Mesenchymal stem cell (in vitro differentiated cells and primary cell): ENCODE measurements around the gene PFKP.

Experiments used
- DNase-seq: peaks from one replicate; pipeline ENCODE4 v3.0.0-alpha.2; 2013
- H2AFZ ChIP-seq: one replicate; pipeline ENCODE4 v1.6.1; 2013; ENCODE audit warnings: low read depth, mild to moderate bottlenecking, control low read depth, inconsistent platforms, low read length, moderate library complexity
- H2AK5ac ChIP-seq: 2 replicates; pipeline ENCODE4 v1.6.1; 2013; ENCODE audit warnings: low read length, moderate library complexity, mild to moderate bottlenecking, inconsistent platforms; ENCODE audit not compliant: severe bottlenecking
- H2BK120ac ChIP-seq: one replicate; pipeline ENCODE4 v1.6.1; 2013; ENCODE audit warnings: low read depth, mild to moderate bottlenecking, inconsistent platforms, low read length, moderate library complexity
- H2BK12ac ChIP-seq, 2 experiments: one replicate each; pipeline ENCODE4 v1.6.1; 2013; ENCODE audit warnings: inconsistent platforms in 2 of 2, low read length in 2 of 2, mild to moderate bottlenecking in 2 of 2, moderate library complexity in 2 of 2, control low read depth in 1 of 2
- H2BK15ac ChIP-seq: one replicate; pipeline ENCODE4 v1.6.1; 2013; ENCODE audit warnings: mild to moderate bottlenecking, low read depth, inconsistent platforms; ENCODE audit not compliant: poor library complexity, severe bottlenecking
- H2BK5ac ChIP-seq: 2 replicates; pipeline ENCODE4 v1.6.1; 2013; ENCODE audit warnings: low read depth, mild to moderate bottlenecking, low read length, control low read depth, inconsistent platforms; ENCODE audit not compliant: poor library complexity, severe bottlenecking
- H3K14ac ChIP-seq, 2 experiments: one replicate each; pipeline ENCODE4 v1.6.1; 2013; ENCODE audit warnings: inconsistent platforms in 2 of 2, low read length in 2 of 2, control low read depth in 1 of 2, mild to moderate bottlenecking in 1 of 2, moderate library complexity in 1 of 2
- H3K18ac ChIP-seq, 2 experiments: one replicate each; pipeline ENCODE4 v1.6.1; 2013; ENCODE audit warnings: inconsistent platforms in 2 of 2, low read length in 2 of 2, control low read depth in 1 of 2, low read depth in 1 of 2, mild to moderate bottlenecking in 1 of 2
- H3K23ac ChIP-seq, 2 experiments: one replicate each; pipeline ENCODE4 v1.6.1; 2013; ENCODE audit warnings: inconsistent platforms in 2 of 2, low read length in 2 of 2, mild to moderate bottlenecking in 2 of 2, moderate library complexity in 2 of 2, control low read depth in 1 of 2
- H3K27ac ChIP-seq: 2 replicates; pipeline ENCODE4 v1.5.1; 2013; ENCODE audit warnings: mild to moderate bottlenecking, moderate library complexity, low read length, control low read depth, inconsistent platforms; ENCODE audit not compliant: poor library complexity, severe bottlenecking
- H3K27me3 ChIP-seq, 2 experiments: 2 replicates each; pipeline versions ENCODE4 v1.6.1 to v1.7.0; 2013; ENCODE audit warnings: low read length in 2 of 2, mild to moderate bottlenecking in 2 of 2, moderate library complexity in 2 of 2, control low read depth in 1 of 2, inconsistent platforms in 1 of 2; ENCODE audit not compliant: control insufficient read depth in 1 of 2, insufficient read depth in 1 of 2
- H3K36me3 ChIP-seq, 2 experiments: 2 replicates each; pipeline versions ENCODE4 v1.6.1 to v1.7.0; 2013; ENCODE audit warnings: low read length in 2 of 2, control low read depth in 1 of 2, inconsistent platforms in 1 of 2, low read depth in 1 of 2, mild to moderate bottlenecking in 1 of 2; ENCODE audit not compliant: insufficient read depth in 2 of 2, control insufficient read depth in 1 of 2
- H3K4ac ChIP-seq, 2 experiments: one replicate each; pipeline ENCODE4 v1.6.1; 2013; ENCODE audit warnings: inconsistent platforms in 2 of 2, low read length in 2 of 2, mild to moderate bottlenecking in 2 of 2, moderate library complexity in 2 of 2, control low read depth in 1 of 2, low read depth in 1 of 2
- H3K4me1 ChIP-seq: 2 replicates; pipeline ENCODE4 v1.6.1; 2013; ENCODE audit warnings: low read depth, low read length, control low read depth; ENCODE audit not compliant: control insufficient read depth, insufficient read depth
- H3K4me2 ChIP-seq: 2 replicates; pipeline ENCODE4 v1.6.1; 2013; ENCODE audit warnings: low read length, mild to moderate bottlenecking, inconsistent platforms; ENCODE audit not compliant: poor library complexity, severe bottlenecking
- H3K4me3 ChIP-seq, 2 experiments: 2 replicates each; pipeline versions ENCODE4 v1.5.1 to v1.7.0; 2013; ENCODE audit warnings: low read length in 2 of 2, mild to moderate bottlenecking in 2 of 2, control low read depth in 1 of 2, low read depth in 1 of 2; ENCODE audit not compliant: insufficient read depth in 1 of 2
- H3K79me1 ChIP-seq: replicated peaks from 2 replicates; pipeline ENCODE4 v1.6.1; 2013; ENCODE audit warnings: mild to moderate bottlenecking, control low read depth, low read length, inconsistent platforms; ENCODE audit not compliant: poor library complexity, severe bottlenecking
- H3K9ac ChIP-seq: 2 replicates; pipeline ENCODE4 v1.7.0; 2013; ENCODE audit warnings: mild to moderate bottlenecking, low read length, moderate library complexity
- H3K9me3 ChIP-seq: 2 replicates; pipeline ENCODE4 v1.7.0; 2013; ENCODE audit warnings: mild to moderate bottlenecking, low read length; ENCODE audit not compliant: control insufficient read depth
- H4K8ac ChIP-seq: one replicate; pipeline ENCODE4 v1.6.1; 2013; ENCODE audit warnings: inconsistent platforms, mild to moderate bottlenecking, low read length, moderate library complexity
- H4K91ac ChIP-seq: one replicate; pipeline ENCODE4 v1.6.1; 2013; ENCODE audit warnings: mild to moderate bottlenecking, low read length, inconsistent platforms
- WGBS: methylation state at CpG from one replicate; pipeline ENCODE4 v1.1.7; 2013; ENCODE audit warnings: mixed read lengths; 5-methylcytosine and 5-hydroxymethylcytosine counted together

PFKP gene

GRCh38 chr10:3034616-3035015 is 32.7 kb upstream of the PFKP start:
- no peak overlapping the region for H4K91ac ChIP-seq
- H3K27me3 ChIP-seq = peaks cover 0 to 69% of the 10 kb centered on the region in 2 experiments
- no peaks in the 10 kb centered on the region for H3K79me1 ChIP-seq
- H3K27ac ChIP-seq = no peak overlapping the region
- WGBS = 75% methylated on average over 2 of the region's 4 CpGs
- no peak for DNase-seq
- no peak overlapping the region for H2BK15ac ChIP-seq
- no peak overlapping the region for H2BK12ac ChIP-seq
- no peak overlapping the region for H3K9ac ChIP-seq
- no peak overlapping the region for H2BK5ac ChIP-seq
- H3K36me3 ChIP-seq = no peaks in the 10 kb centered on the region
- H3K4ac ChIP-seq = no peak overlapping the region
- H3K4me3 ChIP-seq = no peak overlapping the region
- no peak overlapping the region for H2AK5ac ChIP-seq
- H3K23ac ChIP-seq = no peak overlapping the region
- H3K4me1 ChIP-seq = no peaks in the 10 kb centered on the region
- no peak overlapping the region for H3K4me2 ChIP-seq
- no peak overlapping the region for H3K14ac ChIP-seq
- no peak overlapping the region for H2AFZ ChIP-seq
- H3K18ac ChIP-seq = no peak overlapping the region
- H4K8ac ChIP-seq = no peak overlapping the region
- no peak overlapping the region for H2BK120ac ChIP-seq
- H3K9me3 ChIP-seq = peaks cover 2% of the 10 kb centered on the region

DNA sequence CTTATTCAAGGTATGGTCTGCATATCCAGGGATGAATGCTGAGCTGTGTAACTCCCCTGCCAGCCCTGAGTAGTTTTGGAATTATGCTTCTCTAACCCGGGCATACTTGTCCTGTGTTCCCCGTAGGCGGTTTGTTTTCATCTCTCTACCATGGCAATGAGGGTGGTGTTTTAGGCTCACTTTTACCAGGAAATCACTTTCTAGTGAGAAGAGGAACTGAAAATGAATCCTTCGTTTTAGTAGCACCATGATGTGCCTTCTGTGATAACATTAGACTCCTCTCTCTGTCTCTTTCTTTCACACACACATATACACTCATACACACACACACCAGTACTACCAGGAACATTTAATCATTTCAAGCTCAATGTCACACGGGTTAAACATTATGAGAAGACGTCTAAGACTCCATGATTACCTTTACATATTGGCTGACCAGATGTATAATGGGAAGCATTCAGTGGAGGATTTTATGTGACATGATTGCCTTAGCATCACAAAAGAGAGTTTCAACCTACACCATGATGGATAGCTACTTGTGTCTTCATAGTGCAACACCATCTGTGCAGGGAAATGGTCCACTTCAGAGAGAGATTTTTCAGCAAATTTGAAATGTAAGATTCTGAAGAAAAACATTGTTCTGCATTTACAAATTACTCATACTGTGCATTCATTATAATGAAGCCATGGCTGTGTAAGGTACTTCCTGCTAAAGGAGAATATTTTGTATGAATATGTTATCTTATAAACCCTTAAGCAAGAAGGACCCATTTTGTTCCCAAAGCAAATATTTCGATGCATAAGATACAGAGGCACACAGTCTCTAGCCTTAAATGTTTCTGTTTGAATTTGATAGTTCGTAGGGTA is 31.0 kb upstream of the PFKP start:
- 88% methylated on average over 4 of the region's 8 CpGs for WGBS
- Histone ChIP-seq H2AK5ac (no peak overlapping the region), H3K9me3 (peaks cover 2% of the 10 kb centered on the region), H2BK5ac (no peak overlapping the region), H3K9ac (no peak overlapping the region), H3K27ac (no peak overlapping the region), H4K91ac (no peak overlapping the region), H3K36me3 (no peaks in the 10 kb centered on the region), H2BK12ac (no peak overlapping the region), H3K4ac (no peak overlapping the region), H3K14ac (no peak overlapping the region), H2BK120ac (no peak overlapping the region), H3K18ac (no peak overlapping the region), H3K27me3 (peaks cover 0 to 58% of the 10 kb centered on the region in 2 experiments), H4K8ac (no peak overlapping the region), H2BK15ac (no peak overlapping the region), H3K23ac (no peak overlapping the region), H3K4me3 (no peak overlapping the region), H2AFZ (no peak overlapping the region), H3K4me1 (no peaks in the 10 kb centered on the region), H3K4me2 (no peak overlapping the region), H3K79me1 (no peaks in the 10 kb centered on the region)
- DNase-seq = no peak

GRCh38 chr10:3037182-3037581 is 30.2 kb upstream of the PFKP start:
- WGBS = 77% methylated on average over 4 of the region's 4 CpGs
- H3K79me1 ChIP-seq = no peaks in the 10 kb centered on the region
- H3K18ac ChIP-seq = no peak overlapping the region

DNA sequence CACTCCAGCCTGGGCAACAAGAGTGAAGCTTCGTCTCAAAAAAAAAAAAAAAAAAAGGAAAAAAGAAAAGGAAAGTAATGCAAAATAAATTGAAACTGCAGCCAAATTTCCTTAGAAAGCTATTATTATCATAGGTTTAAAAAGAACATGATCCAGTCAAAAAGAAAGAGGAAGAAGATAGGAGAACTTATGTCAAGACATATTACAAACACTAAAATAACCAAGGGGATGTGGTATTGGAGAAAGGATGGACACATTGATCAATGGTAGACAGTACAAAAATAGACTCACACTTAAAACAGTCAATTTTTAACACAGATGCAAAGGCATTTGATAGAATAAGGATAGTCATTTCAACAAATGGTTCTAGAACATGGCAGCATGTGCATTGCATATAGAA is 27.3 kb upstream of the PFKP start:
- Histone ChIP-seq H3K9ac (no peak overlapping the region), H3K23ac (no peak overlapping the region), H2BK120ac (no peak overlapping the region), H3K4me3 (no peak overlapping the region), H2BK12ac (no peak overlapping the region), H3K27ac (no peak overlapping the region), H3K4ac (no peak overlapping the region), H2AFZ (no peak overlapping the region), H3K36me3 (no peaks in the 10 kb centered on the region), H3K9me3 (peaks cover 2% of the 10 kb centered on the region), H4K91ac (no peak overlapping the region), H4K8ac (no peak overlapping the region), H2BK5ac (no peak overlapping the region), H3K27me3 (peaks cover 0 to 41% of the 10 kb centered on the region in 2 experiments), H3K4me1 (peaks cover 1% of the 10 kb centered on the region), H3K14ac (no peak overlapping the region), H3K4me2 (no peak overlapping the region), H2BK15ac (no peak overlapping the region), H3K18ac (no peak overlapping the region), H3K79me1 (no peaks in the 10 kb centered on the region), H2AK5ac (no peak overlapping the region)
- no CpG with 5 or more reads among the region's 1 CpG for WGBS
- no peak for DNase-seq

More at GRCh38 chr10:3037182-3037581, 30.2 kb upstream of the PFKP start:
- no peak overlapping the region for H2BK12ac ChIP-seq
- peaks cover 0 to 50% of the 10 kb centered on the region in 2 experiments for H3K27me3 ChIP-seq
- no peak overlapping the region for H3K23ac ChIP-seq
- no peak overlapping the region for H3K14ac ChIP-seq
- H3K4me3 ChIP-seq = no peak overlapping the region
- H3K4me2 ChIP-seq = no peak overlapping the region
- no peak overlapping the region for H3K4ac ChIP-seq
- H2BK15ac ChIP-seq = no peak overlapping the region
- no peak overlapping the region for H2BK120ac ChIP-seq
- no peaks in the 10 kb centered on the region for H3K4me1 ChIP-seq
- no peak overlapping the region for H2AFZ ChIP-seq
- no peak overlapping the region for H3K9ac ChIP-seq
- H4K91ac ChIP-seq = no peak overlapping the region
- peaks cover 2% of the 10 kb centered on the region for H3K9me3 ChIP-seq
- H2AK5ac ChIP-seq = no peak overlapping the region
- no peak overlapping the region for H4K8ac ChIP-seq
- no peak overlapping the region for H2BK5ac ChIP-seq
- H3K27ac ChIP-seq = no peak overlapping the region
- no peak for DNase-seq
- no peaks in the 10 kb centered on the region for H3K36me3 ChIP-seq
